HG03196 (cell line): ENCODE measurements around the gene TBC1D22A.

Source experiments
- ATAC-seq: cut with Tn5 transposase; IDR thresholded peaks from one replicate; pipeline ENCODE4 v1.9.1; 2021; ENCODE audit not compliant: unreplicated experiment

Gene TBC1D22A

DNA sequence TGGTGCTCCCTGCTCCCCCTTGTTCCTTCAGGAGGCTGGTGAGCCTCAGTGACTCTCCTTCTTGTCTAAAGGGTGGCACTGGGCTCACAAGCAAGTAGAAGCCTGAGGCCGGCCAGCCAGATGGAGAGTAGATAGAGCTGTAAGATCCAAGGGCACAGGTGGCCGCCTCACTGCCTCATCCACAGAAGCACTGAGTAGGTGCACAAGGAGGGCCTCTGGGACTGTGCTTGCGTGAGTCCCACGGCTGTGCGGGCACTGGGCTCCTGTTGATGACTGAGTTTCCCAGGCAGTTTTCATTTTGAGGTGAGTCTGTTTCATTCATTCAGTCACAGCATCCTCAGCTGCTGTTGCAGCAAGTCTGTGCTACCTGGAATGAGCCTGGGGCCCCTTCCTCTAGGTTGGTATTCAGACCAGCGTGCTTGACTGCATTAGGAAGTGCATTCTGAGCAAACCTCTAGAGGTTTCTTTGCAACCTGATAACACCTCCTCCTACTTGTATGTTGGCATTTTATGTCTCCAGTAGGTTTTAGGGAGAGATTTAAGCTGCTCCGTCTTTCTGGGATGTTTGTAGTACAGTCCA is 184.0 kb downstream of the TBC1D22A start:
- no peak for ATAC-seq

DNA sequence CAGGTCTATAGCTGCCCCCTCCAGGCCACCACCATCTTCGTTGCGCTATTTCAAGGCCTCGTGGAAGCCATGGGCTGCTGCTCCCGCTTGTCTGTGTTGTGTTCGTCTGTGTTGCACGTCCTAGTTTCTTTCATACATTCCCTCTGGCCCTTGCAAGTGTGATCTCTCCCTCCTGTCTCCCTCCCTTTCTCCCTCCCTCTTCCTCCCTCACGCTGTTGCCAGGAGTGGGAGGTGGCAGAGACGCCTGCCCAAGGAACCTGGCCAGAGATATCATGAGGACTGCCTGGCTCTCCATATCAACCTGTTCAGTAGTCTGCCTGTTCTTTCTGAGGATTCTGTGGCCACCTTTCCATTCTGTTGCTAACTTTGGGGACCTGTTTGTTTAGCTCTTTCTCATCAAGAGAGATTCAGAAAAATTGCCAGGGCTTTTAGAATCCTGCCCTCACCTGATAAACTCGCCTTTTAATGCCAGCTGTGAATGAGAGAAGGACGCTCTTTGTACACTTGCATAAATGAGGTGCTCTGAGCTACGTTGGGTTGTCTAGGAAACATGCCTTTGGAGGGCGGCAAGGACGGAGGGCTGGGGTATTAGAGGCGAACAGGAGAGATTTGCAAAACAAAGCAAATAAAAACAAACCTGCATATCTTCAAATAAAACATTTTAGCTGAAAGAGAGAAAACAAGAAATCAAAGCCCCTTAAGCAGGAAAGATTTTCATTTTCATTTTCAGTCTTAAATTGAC is 185.2 kb downstream of the TBC1D22A start:
- ATAC-seq = no peak

DNA sequence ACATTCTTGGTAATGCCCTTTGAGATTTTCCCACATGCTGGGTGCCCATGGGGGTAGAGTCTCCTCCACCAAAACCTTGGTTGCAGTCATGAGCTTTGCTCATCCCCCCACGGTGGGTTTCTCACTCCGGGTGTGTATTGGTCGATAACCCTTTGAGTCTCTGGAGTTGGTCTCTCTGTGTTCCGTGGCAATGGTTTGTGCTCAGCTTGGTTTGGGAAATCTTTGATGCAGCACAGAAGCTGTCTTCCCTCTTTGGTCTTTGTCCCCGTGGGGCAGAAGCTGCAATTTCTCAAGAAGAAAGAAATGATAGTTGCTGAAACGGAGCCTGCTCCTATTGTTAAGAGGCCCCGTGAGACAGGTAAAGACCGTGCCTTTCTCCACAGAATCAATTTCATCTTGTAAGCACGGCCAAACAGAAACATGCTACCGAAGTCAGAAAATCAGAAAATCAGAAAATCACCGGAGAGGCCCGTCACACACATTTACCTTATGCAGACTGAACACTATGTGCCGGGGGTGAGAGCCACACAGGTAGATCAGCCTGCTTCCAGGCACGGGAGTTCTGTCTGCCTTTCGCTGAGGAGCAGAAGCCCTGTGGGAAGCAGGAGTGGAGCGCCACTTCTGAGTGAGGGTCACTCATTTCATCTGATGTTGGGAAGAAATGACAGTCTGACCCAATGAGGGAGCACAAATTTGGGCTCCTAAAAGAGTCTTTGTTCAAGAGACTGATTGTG is 186.1 kb downstream of the TBC1D22A start:
- no peak for ATAC-seq

DNA sequence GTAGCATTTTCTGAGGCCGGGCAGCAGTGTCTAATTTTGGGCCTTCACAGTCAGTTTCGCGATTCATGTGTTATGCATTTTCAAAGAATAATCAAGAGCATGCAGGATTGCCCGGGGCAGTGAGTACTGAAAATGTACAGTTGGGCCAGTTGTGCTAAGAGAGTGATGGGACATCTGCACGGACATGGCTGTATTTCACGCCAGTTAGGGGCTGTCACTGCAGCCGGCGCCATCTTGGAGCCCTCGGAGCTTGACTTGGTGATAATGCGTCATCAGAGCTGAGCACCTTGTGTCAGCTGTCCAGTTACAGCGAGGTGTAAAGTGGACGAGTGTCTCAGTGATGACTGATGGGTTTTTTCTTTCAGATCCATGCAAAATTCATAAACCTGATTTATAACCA is 188.9 kb downstream of the TBC1D22A start:
- ATAC-seq = no peak

DNA sequence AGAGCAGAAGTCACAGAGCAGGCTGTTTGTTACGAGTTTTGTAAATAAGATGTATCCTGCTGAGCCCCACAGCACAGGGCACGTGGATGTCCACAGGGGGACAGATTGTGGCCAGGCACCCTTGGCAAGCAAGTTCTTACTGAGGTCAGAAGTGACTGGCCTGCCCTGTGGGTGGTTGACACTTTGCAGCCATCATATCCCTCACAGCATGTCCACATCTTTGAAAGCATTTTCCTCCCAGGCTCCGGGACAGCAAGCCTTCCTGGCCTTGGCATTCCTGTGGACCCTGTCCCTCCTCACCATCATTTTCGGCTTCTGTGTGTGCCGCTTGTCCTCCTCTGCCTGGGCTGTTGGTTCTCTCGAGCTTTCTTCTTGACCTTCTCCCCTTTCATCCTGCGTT is 189.5 kb downstream of the TBC1D22A start:
- ATAC-seq = no peak

DNA sequence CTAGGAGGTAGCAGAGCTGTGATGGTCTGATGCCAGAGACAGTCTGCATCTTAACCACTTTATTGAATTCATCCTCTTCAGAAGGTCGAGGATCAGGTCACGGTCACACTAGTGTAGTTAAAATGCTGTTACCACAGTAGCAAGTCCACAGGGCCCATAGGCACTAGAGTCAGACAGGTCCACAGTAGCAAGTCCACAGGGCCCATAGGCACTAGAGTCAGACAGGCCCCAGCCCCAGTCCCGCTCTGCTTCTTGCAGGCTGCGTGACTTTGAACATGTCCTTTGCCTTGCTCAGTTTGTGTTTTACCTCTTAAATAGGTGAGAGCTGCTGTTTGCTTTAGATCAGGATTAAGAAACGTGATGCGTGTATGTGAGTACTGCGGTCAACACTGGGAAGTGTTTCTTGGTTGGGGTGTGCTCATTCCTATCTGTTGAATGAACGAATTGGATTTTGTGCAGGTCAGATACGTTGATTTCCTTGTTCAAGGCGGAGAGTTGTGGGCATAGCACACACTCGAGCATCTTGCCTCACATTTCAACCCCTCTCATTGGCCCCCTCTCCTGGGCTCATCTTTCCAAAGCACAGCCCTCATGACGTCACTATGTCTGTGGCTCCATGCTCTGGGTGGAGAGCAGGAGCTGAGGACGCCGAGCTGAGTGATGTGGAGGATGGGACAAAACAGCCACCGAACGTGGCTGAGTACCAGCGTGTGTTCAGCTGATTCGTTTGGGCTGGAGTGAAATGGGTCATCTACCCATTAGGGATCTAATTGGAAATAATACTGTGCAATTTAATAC is 191.7 kb downstream of the TBC1D22A start:
- no peak for ATAC-seq

DNA sequence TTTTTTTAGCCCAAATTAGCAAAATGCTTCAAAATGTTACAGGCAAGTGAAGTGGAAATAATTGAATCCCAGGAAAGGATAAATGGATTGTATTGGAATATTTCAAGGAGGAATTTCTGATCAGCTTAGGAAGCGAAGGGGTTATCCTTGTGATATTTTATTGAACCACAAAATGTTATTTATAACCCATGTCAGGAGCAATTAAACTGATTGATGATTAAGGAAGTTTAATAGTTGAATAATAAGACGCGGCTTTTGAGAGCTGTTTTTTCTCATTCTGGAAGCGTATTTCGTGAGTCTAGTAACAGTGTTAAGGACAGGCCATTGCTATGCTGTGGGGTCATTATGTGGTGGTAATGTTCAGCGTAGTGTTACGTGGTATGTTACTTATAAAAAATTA is 192.3 kb downstream of the TBC1D22A start:
- ATAC-seq = no peak

DNA sequence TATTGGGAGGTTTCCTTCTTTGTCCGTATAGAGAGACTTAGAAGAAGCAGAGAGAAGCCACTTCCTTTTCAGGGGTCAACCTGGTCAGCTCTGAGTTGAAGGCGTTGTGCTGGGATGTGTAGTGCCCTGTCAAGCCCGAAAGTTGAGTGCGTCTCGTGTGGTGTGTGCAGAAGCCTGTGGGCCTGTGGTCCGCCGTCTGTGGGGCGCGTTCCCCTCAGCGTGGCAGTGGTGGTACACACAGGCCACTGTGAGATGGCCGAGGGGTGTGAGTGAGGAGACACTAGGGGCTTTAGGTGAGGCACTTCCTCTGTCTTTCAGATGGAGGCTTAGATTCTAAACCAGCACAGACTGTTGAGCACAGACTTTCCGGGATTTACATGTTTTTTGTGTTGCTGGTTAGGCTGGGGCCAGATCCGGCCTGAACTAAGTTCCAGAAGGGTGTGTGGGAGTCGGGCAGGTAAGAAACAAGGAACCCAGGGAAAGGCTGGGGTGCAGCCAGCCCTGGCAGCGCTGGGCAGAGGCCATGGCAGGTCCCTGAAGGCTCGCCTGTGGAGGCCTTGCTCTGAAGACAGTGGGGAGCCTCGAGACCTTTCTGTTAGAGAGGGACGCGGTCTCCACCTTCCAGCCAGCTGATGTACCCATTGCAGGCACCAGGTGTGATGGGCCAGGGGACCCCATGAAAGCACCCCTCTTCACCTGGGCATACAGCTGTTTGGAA is 194.2 kb downstream of the TBC1D22A start:
- no peak for ATAC-seq

DNA sequence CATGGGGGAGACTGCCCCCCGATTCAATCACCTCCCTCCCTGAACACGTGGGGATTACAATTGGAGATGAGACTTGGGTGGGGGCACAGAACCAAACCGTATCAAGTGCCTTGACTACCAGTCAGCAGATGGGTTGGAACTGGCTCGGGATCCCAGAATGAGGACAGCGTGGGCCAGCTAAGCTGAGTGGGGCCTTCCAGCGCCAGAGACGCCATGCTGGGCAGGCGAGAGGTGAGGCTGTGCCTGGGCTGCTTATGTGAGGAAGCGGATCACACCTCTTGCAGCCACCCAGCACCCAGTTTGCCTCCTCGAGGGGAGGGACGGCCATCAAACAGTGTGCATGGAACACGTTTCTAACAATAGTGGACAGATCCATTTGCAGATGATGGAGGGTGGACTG is 195.1 kb downstream of the TBC1D22A start:
- ATAC-seq = no peak

DNA sequence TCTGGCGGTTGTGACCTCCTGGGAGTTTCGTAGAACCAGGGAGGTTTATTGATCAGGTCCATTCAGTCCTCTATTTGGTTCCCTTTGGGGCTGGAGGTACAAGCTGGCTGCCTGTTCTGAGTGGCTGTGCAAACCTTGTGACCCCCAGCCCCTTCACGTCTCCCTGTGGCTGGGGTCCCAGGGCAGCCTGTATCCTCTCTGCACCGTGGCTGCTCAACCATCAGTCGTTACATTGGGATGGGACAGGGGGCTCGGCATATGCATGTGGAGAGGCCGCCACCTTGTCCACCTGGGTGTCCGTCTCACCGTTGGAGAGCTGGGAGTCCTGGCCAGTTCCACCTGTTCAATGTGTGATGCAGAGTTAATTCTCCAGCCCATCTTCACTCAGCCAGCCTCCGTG is 195.7 kb downstream of the TBC1D22A start:
- no peak for ATAC-seq

DNA sequence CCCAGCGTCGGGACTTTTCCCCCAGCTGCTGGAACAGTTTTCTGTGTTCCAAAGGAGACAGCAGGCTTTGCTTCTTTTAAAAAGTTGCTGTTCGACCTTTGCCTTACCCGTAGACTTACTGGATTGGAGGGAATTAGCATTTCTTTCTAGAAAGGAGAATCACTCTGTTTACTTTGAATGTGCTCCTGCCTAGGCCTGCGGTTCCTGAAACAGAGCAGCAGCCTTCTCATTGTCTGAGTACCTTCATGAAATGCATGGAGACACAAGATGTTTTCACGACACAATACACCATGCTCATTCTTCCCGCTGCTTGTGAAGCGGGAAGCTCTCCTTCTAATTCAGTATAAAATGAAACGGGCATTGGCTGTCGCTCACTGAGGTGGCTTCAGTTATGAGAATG is 196.2 kb downstream of the TBC1D22A start:
- ATAC-seq = no peak

DNA sequence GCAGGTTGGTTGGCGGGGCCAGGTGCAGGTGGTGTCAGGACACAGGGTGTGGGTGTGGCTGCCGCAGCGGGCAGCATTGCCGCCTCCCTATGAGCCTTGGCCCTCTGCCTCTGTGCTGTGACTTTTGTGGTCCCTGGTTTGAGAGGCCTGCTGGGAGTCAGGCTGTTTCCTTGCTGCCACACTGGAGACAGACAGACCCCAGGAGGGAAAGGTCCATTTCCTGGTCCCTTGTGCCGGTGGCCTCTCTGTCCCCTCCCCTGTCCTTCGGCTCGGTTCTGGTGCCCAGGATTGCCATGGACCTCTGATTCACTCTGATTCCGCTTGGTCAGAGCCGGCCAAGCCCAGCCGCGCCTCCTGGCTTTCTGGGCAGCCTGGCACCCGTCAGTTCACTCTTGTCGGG is 196.9 kb downstream of the TBC1D22A start:
- no peak for ATAC-seq

DNA sequence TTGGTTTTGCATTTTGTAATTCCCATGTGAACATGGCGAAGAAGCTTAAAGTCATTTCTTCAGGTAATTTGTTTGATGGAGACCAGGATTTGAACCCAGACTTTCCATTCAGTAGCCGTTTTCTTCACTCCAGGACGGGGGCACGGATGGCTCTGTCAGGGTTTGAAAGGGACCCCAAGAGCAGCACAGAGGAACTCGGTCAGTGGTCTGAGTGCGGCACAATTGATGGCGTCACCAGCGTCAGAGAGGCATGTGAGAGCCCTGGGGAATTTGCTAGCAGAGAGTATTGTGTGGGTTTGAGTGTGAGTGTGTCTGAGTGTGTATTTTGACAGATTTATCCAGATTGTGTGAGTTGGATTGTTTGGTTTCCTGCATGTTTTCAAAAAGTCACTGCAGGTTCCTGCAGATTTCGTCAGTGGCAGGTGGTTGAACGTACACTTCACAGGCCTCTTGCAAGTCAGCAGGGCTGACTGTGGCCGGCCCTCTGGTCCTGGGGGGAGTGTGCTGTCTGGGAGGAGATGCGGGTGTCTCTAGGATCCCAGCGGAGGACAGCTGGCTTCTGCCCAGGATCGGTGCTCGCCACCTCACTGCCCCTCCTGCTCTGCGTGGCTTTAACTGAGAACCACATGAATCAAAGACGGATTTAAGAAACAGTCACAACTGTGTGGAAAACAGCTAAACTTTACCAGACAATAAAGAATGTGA is 199.3 kb downstream of the TBC1D22A start:
- ATAC-seq = no peak

DNA sequence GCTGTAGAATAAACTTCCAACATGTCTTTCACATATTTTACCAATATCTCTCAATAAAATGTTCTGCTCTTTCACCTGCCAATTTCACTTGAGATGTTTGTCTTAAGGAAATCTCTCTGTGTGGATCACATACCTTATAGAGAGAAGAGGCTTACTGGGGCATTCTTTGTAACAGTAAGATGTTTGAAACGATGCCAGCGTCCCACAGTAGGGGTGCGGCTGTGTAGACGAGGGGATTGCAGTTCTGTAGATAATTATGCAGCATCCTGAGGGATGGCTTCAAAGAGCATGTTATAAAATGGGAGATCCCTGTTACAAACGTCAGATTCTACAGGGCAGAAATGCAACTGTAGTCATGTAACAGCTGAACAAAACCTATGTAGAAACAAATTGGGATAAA is 200.0 kb downstream of the TBC1D22A start:
- no peak for ATAC-seq

DNA sequence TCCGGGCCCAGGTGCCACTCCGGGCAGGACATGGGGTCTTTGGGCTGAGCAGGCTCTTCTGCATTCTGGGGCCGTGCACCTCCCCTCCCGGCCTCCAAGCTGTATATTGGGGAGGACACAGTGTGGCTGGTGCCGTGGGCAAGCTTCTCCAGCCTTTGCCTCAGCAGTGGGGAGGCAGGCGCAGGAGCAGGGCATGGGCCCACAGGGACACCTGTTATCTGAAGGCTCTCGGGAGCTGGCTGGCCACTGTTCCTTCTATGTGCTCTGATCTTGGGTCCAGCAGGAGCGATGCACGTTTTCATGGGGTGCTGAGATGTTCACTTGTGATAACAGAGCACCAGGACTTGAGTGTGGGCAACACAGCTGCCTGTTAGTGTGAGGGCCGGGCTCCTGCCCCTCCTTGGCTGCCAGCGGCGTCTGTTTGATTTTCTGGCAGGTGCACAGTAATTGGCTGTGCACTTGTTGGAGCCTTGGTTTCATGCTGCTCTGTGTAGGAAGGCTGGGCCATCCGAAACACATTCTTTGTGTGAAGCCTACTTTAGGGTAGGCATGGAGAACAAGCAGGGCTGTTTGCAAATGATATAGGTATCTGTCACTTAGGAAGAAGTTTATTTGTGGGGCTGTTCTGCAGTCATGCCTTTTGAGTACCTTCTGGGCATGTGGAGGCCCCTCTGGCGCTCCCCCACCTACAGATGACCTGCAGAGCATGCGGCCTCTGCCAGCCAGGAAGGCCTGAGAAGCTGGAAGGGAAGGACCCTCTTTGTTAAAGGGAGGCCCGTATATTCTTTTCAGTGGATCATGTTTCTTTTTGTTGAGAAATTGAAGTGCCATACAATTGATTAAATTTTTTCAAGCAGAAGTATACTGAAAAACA is 201.5 kb downstream of the TBC1D22A start:
- ATAC-seq = no peak

DNA sequence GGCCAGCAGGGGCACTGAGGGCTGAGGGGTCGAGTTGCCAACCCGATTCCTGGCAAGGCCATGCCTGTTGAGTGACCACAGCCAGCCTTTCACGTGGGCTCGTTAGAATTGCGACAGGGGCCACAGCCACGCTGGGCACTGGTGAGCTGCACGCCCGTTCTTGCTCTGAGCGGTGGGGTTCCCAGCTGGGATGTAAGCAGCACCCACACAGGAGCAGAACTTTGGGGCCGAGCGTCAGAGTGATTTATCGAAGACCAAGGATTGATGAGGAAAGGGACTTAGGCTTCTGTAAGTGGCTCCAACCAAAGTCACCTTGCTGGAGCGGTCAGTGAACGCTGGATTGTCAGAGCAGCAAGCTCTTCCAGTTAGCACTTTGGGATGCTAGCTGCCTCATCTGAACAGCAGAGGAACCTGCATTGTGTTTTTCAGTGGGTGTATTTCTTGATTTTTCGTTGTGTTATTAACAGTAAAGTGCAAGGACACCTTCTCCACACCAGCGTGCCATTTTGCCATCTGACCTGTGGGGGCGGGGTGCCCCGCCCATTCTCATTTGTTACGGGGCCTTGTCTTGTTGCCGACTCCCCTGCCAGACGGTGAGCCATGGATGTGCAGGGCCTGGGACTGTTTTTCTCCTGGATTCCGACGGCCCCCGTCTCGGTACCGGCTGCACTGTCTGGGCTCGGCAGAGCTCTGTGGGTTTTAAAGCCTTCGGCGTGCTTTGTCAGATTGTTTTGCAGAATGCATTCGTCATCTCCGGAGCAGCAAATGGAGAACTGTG is 202.5 kb downstream of the TBC1D22A start:
- no peak for ATAC-seq

DNA sequence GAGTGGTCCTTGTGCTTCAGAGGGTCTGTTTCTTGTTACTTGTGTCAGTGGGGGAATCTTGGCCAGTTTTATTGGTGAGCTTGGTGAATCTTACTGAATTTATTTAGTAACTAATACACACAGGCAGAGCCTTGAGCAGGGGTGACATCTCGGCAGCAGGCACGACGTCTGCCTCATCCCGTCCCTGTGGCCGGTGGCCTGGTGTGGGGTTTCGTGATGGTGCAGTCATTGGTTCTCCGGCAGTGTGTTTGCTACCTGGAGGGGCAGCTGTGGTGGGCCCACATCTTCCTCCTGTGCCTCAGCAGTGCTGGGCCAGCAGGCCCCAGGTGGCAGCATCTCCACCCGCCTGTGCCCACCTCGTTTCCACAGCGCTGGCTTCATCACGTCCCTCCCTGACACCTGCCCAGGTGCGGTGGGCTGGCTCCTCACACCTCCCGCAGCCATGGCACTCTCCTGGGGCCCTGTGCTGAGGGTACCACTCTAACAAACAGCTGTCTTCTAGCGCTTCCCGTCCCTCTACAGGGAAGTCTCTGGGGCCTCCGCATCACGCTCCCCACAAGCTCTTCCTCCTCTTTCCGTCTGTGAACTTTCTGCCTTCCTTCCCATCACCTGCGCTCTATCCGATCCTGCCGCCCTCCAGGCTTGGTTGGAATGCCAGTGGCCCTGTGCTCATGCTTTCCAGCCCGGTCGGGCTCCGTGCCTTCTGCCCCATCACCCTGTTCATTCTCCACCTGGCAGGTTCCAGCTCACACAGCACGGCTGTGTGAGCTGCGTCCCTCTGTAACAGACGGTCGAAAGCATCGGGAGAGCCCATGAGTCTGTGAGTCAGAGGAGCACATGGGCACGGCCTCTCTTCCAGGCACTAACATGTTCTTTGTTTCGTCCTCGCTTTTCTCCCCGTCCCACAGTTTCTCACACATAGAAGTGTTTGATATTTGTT is 203.4 kb downstream of the TBC1D22A start:
- ATAC-seq = no peak

DNA sequence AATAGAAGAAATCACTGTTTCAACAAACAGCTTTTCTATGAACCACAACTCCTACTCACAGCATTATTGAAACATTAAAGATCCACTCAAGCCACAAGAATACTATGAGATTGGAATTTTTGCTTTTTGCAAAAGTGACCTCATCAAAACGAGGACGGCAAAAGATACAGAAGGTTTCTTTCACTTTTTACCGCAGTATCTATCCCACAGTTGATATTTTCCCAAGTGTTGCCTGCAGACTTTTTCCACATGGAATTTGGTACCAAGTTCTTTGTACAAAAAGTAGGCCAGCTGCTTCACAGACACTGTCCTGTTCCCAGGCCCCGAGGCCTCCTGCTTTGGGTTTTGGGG is 204.0 kb downstream of the TBC1D22A start:
- ATAC-seq = no peak
